GM20431 (cell line): ENCODE data around the gene AGAP2.
"Not testable (repeated sequence)": the region's sequence is repeated elsewhere in the genome, so short reads cannot be mapped to it uniquely, and the experiment has no call there.

Experiments
- in situ Hi-C: fragments of 300-500 bp; cut with MseI, MboI; formaldehyde crosslinking; loops from one replicate; pipeline ENCODE4 v1.15.0; 2020; ENCODE audit warnings: low sequenced_read_pairs; ENCODE audit not compliant: unreplicated experiment

Gene AGAP2

GRCh38 chr12:57708296-57708695, 30.2 kb downstream of the AGAP2 start:
- in situ Hi-C loops: no loop called here

- in situ Hi-C loops: no loop called here
These were observed 31.3 kb downstream of the AGAP2 start for GRCh38 chr12:57707250-57707649.

GRCh38 chr12:57700317-57700716, 38.2 kb downstream of the AGAP2 start:
- in situ Hi-C loops: no loop called here

GRCh38 chr12:57698414-57698813, 40.1 kb downstream of the AGAP2 start:
- in situ Hi-C loops: no loop called here

- in situ Hi-C loops: no loop called here
These were observed 41.5 kb downstream of the AGAP2 start for GRCh38 chr12:57697076-57697475.

GRCh38 chr12:57695770-57696432, 42.6 kb downstream of the AGAP2 start:
- in situ Hi-C loops: no loop called here

GRCh38 chr12:57694459-57695019, 44.0 kb downstream of the AGAP2 start:
- in situ Hi-C loops: no loop called here

- in situ Hi-C loops: no loop called here
These were observed 44.7 kb downstream of the AGAP2 start, which contains the start of gene OS9 for GRCh38 chr12:57693659-57694458. TSS of gene OS9 (plus strand) at chr12:57694132. CDS start at chr12:57694162, 30 bp downstream.

GRCh38 chr12:57693317-57693658, 45.3 kb downstream of the AGAP2 start:
- in situ Hi-C loops: no loop called here

GRCh38 chr12:57692500-57692899, 46.0 kb downstream of the AGAP2 start:
- in situ Hi-C loops: no loop called here

GRCh38 chr12:57688931-57689330, 49.6 kb downstream of the AGAP2 start:
- in situ Hi-C loops: no loop called here

- in situ Hi-C loops: no loop called here
These were observed 50.7 kb downstream of the AGAP2 start for GRCh38 chr12:57687862-57688261.

- in situ Hi-C loops: no loop called here
These were observed 58.8 kb downstream of the AGAP2 start for GRCh38 chr12:57679697-57680096.

GRCh38 chr12:57677947-57678346, 60.6 kb downstream of the AGAP2 start:
- in situ Hi-C loops: not testable (repeated sequence)

- in situ Hi-C loops: no loop called here
These were observed 63.9 kb downstream of the AGAP2 start for GRCh38 chr12:57674691-57675090.
